Stimulated activated naive CD4-positive, alpha-beta T cell treated with Interleukin-2 at 50 U/mL for 16 hours (primary cell): ENCODE data around the gene H1-8.
"Not testable (repeated sequence)": the region's sequence is repeated elsewhere in the genome, so short reads cannot be mapped to it uniquely, and the experiment has no call there.

Experiments used
- DNase-seq: peaks from one replicate; lab custom pipeline; 2025; lab: John Stamatoyannopoulos, UW

H1-8 gene

GRCh38 chr3:129543156-129543790, at the start of gene H1-8:
Gene H1-8, plus strand, starts transcription at chr3:129543175. Its CDS starts 44 bp downstream, at chr3:129543219.
- no peak for DNase-seq

- no peak for DNase-seq
Observed at GRCh38 chr3:129493206-129493605, 49.8 kb upstream of the H1-8 start.

GRCh38 chr3:129494499-129494898, 48.5 kb upstream of the H1-8 start:
- DNase-seq = not testable (repeated sequence)

- not testable (repeated sequence) for DNase-seq
Observed at GRCh38 chr3:129495006-129495639, 47.9 kb upstream of the H1-8 start.

- not testable (repeated sequence) for DNase-seq
Observed at GRCh38 chr3:129497876-129498275, 45.1 kb upstream of the H1-8 start.

- not testable (repeated sequence) for DNase-seq
Observed at GRCh38 chr3:129498603-129499488, 44.1 kb upstream of the H1-8 start.

- not testable (repeated sequence) for DNase-seq
Observed at GRCh38 chr3:129499604-129500333, 43.2 kb upstream of the H1-8 start.

GRCh38 chr3:129500334-129500658, 42.7 kb upstream of the H1-8 start:
- no peak for DNase-seq

- DNase-seq = no peak
Observed at GRCh38 chr3:129501630-129502029, 41.3 kb upstream of the H1-8 start.

GRCh38 chr3:129502641-129503408, 40.1 kb upstream of the H1-8 start:
- no peak for DNase-seq

GRCh38 chr3:129503471-129504291, 39.3 kb upstream of the H1-8 start:
- DNase-seq = no peak

GRCh38 chr3:129504471-129505100, 38.4 kb upstream of the H1-8 start:
- DNase-seq = no peak

- DNase-seq = no peak
Observed at GRCh38 chr3:129505341-129505740, 37.6 kb upstream of the H1-8 start.

- DNase-seq = no peak
Observed at GRCh38 chr3:129506231-129506742, 36.7 kb upstream of the H1-8 start.

- no peak for DNase-seq
Observed at GRCh38 chr3:129507181-129507831, 35.7 kb upstream of the H1-8 start.

GRCh38 chr3:129512595-129512994, 30.4 kb upstream of the H1-8 start:
- no peak for DNase-seq

GRCh38 chr3:129513705-129514104, 29.3 kb upstream of the H1-8 start:
- no peak for DNase-seq

- no peak for DNase-seq
Observed at GRCh38 chr3:129514110-129514509, 28.9 kb upstream of the H1-8 start.

GRCh38 chr3:129514563-129514962, 28.4 kb upstream of the H1-8 start:
- DNase-seq = no peak
